Glutamatergic neuron (in vitro differentiated cells): ENCODE measurements around the gene CELF4. TPM values are rescaled to one million over a fixed set of nuclear protein-coding genes. Genes with fewer than 3 reads are reported as not detected.

Experiments
- DNase-seq: peaks from one replicate; pipeline ENCODE4 v3.0.0; 2022
- H3K27ac Mint-ChIP-seq: one replicate; pipeline ENCODE4 v1.8.0; 2020; ENCODE audit warnings: mild to moderate bottlenecking, mixed read lengths, inconsistent platforms; ENCODE audit not compliant: unreplicated experiment
- H3K27me3 Mint-ChIP-seq: one replicate; pipeline ENCODE4 v1.8.0; 2020; ENCODE audit warnings: mild to moderate bottlenecking, moderate library complexity, mixed read lengths, inconsistent platforms; ENCODE audit not compliant: unreplicated experiment
- H3K36me3 Mint-ChIP-seq: one replicate; pipeline ENCODE4 v1.8.0; 2020; ENCODE audit warnings: mild to moderate bottlenecking, mixed read lengths, inconsistent platforms; ENCODE audit not compliant: unreplicated experiment
- H3K4me1 Mint-ChIP-seq: one replicate; pipeline ENCODE4 v1.8.0; 2020; ENCODE audit warnings: mild to moderate bottlenecking, low read depth, mixed read lengths, inconsistent platforms; ENCODE audit not compliant: unreplicated experiment
- H3K4me3 Mint-ChIP-seq: one replicate; pipeline ENCODE4 v1.8.0; 2020; ENCODE audit warnings: mild to moderate bottlenecking, mixed read lengths, inconsistent platforms; ENCODE audit not compliant: unreplicated experiment
- H3K9me3 Mint-ChIP-seq: one replicate; pipeline ENCODE4 v1.8.0; 2020; ENCODE audit warnings: mild to moderate bottlenecking, moderate library complexity, mixed read lengths, inconsistent platforms; ENCODE audit not compliant: unreplicated experiment
- total RNA-seq: library from RNA; stranded (reverse); fragmentation: NEBNext Ultra II Directional; extraction: Animal tissue kit (Norgen Biotek cat#: 25700); gene quantifications from one replicate; pipeline ENCODE4 v1.2.1, GENCODE V29; 2021; ENCODE audit not compliant: unreplicated experiment
- TF ChIP-seq, protein P1 (sequence below): fragments of 200-600 bp; sonication (generic); IDR thresholded peaks from one replicate; pipeline ENCODE4 v1.5.0; 2021; ENCODE audit not compliant: partially characterized antibody, unreplicated experiment

CELF4 gene
- total RNA-seq, 1 donor from 2014 or later = 38.4 TPM

DNA sequence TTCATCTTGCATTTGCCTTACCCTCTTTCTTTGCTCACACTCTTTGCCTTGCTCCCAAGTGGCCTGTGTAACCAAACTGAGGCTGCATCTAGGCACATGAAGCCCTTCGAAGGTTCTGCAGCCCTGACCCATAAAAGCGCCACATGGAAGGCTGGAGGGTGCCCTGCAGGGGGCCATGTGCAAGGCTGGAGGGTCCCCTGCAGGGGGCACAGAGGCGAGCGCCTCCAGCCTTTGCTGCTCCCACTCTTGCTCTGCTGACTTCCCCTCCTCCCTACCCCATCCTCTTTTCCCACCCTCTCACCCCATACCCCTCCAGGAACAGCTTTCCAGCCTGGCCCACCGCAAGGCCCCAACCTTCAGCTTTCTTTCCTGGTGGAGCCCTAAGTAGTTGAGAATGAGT, 317.3 kb downstream of the CELF4 start:
- Mint-ChIP-seq H3K27ac (no peak overlapping the region), H3K36me3 (peaks cover 6% of the 10 kb centered on the region), H3K4me3 (no peak overlapping the region), H3K27me3 (peaks cover 8% of the 10 kb centered on the region), H3K4me1 (peaks cover 2% of the 10 kb centered on the region), H3K9me3 (peaks cover 10% of the 10 kb centered on the region)
- no peak for DNase-seq
- TF ChIP-seq, protein P1, sequence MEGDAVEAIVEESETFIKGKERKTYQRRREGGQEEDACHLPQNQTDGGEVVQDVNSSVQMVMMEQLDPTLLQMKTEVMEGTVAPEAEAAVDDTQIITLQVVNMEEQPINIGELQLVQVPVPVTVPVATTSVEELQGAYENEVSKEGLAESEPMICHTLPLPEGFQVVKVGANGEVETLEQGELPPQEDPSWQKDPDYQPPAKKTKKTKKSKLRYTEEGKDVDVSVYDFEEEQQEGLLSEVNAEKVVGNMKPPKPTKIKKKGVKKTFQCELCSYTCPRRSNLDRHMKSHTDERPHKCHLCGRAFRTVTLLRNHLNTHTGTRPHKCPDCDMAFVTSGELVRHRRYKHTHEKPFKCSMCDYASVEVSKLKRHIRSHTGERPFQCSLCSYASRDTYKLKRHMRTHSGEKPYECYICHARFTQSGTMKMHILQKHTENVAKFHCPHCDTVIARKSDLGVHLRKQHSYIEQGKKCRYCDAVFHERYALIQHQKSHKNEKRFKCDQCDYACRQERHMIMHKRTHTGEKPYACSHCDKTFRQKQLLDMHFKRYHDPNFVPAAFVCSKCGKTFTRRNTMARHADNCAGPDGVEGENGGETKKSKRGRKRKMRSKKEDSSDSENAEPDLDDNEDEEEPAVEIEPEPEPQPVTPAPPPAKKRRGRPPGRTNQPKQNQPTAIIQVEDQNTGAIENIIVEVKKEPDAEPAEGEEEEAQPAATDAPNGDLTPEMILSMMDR = no peak

DNA sequence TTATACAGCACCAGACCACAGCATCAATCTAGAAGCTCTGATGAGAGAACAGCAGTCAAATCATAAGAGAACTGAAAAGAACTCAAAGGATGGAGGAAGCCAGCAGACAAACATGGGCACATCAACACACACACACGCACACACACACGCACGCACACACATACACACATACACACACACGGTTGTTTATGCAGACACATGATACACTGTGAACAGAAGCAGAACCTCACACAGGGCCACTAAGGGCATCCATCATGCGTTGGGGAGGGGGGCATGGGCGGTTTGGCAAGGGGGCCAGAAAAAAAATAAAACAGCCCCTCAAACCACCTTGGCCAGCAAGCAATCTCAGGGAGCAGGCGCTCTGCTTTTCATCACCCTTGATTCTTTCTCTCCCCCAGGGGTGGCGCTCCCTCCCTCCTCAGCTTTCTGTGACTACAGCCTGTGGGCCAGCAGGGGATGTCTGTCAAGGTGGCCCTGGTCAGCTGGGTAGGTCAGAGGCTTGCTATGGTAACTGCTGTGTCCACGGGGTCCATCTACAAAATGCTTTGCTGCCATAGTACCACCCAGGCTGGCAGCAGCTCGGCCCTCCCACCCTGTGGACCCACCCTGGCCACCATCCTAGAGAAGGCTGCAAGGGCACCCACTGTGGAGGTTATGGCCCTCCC, 318.0 kb downstream of the CELF4 start:
- H3K36me3 Mint-ChIP-seq = peaks cover 4% of the 10 kb centered on the region
- peaks cover 2% of the 10 kb centered on the region for H3K4me1 Mint-ChIP-seq
- H3K27ac Mint-ChIP-seq = no peak overlapping the region
- no peak overlapping the region for H3K4me3 Mint-ChIP-seq
- DNase-seq = no peak
- H3K27me3 Mint-ChIP-seq = peaks cover 10% of the 10 kb centered on the region
- TF ChIP-seq, protein P1 = no peak
- H3K9me3 Mint-ChIP-seq = peaks cover 5% of the 10 kb centered on the region

DNA sequence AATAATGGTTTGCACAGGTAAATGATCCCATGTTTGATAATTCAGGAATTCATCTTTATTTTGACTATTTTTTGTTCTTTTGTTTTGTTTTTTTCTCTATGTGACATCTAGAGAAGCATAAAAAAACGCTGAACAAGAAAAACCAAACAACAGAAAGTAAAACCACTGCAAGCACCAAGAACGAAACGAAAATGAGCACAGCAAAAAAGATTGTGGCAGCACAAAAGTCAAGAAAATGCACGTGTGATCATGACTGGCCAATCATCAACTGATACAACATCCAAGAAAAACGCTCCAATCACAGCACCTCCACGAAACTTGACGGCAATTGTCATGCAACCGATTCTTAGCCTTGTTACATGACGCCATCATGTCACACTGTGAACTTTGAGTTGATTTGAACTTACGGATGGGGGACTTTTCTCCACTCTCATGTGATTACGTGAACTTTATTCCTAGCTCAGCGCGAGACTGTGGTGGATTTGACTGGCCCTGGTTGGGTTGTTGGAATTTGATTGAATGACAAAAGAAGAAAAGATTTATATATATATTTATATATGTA, 318.7 kb downstream of the CELF4 start:
- Mint-ChIP-seq H3K4me3 (no peak overlapping the region), H3K36me3 (no peaks in the 10 kb centered on the region), H3K9me3 (peaks cover 2% of the 10 kb centered on the region), H3K4me1 (no peaks in the 10 kb centered on the region), H3K27me3 (peaks cover 7% of the 10 kb centered on the region), H3K27ac (no peak overlapping the region)
- DNase-seq = no peak
- TF ChIP-seq, protein P1 = no peak

GRCh38 chr18:37244618-37245017, 321.0 kb downstream of the CELF4 start:
- Mint-ChIP-seq H3K27ac (no peak overlapping the region), H3K36me3 (no peaks in the 10 kb centered on the region), H3K9me3 (no peaks in the 10 kb centered on the region), H3K4me3 (no peak overlapping the region), H3K27me3 (peaks cover 5% of the 10 kb centered on the region), H3K4me1 (no peaks in the 10 kb centered on the region)
- TF ChIP-seq, protein P1 = no peak
- DNase-seq = no peak

- H3K4me3 Mint-ChIP-seq = peak overlapping the region; percentile 34
Measured at GRCh38 chr18:37243741-37244140, 321.9 kb downstream of the CELF4 start.

More at GRCh38 chr18:37243741-37244140, 321.9 kb downstream of the CELF4 start:
- Mint-ChIP-seq H3K27ac (no peak overlapping the region), H3K4me1 (no peaks in the 10 kb centered on the region), H3K36me3 (no peaks in the 10 kb centered on the region), H3K27me3 (peaks cover 6% of the 10 kb centered on the region), H3K9me3 (no peaks in the 10 kb centered on the region)
- peak; percentile 51 for DNase-seq
- TF ChIP-seq, protein P1 = no peak
